GM18870 (cell line): ENCODE data around the gene CPZ.

ENCODE experiments used
- ATAC-seq: cut with Tn5 transposase; IDR thresholded peaks from one replicate; pipeline ENCODE4 v1.9.1; 2021; ENCODE audit warnings: moderate library complexity; ENCODE audit not compliant: unreplicated experiment

The CPZ gene

GRCh38 chr4:8592366-8593263 lies at the start of gene CPZ:
TSS of gene CPZ (plus strand) at chr4:8592765. CDS start at chr4:8592834, 69 bp downstream.
- ATAC-seq, result no peak

- ATAC-seq, result no peak
Measured at GRCh38 chr4:8542776-8543525, 49.6 kb upstream of the CPZ start.

GRCh38 chr4:8543623-8544022 lies 48.9 kb upstream of the CPZ start:
- ATAC-seq, result no peak

- ATAC-seq, result no peak
Measured at GRCh38 chr4:8544282-8544681, 48.3 kb upstream of the CPZ start.

GRCh38 chr4:8544741-8545438 lies 47.7 kb upstream of the CPZ start:
- no peak for ATAC-seq

- no peak for ATAC-seq
Measured at GRCh38 chr4:8545439-8545765, 47.2 kb upstream of the CPZ start.

- ATAC-seq, result no peak
Measured at GRCh38 chr4:8546766-8547107, 45.8 kb upstream of the CPZ start.

- no peak for ATAC-seq
Measured at GRCh38 chr4:8547108-8547911, 45.3 kb upstream of the CPZ start.

- ATAC-seq, result no peak
Measured at GRCh38 chr4:8547912-8548730, 44.4 kb upstream of the CPZ start.

GRCh38 chr4:8548731-8549351 lies 43.7 kb upstream of the CPZ start:
- ATAC-seq, result no peak

- ATAC-seq, result no peak
Measured at GRCh38 chr4:8549352-8549931, 43.1 kb upstream of the CPZ start.

GRCh38 chr4:8550691-8551090 lies 41.9 kb upstream of the CPZ start:
- ATAC-seq, result no peak

- ATAC-seq, result no peak
Measured at GRCh38 chr4:8552024-8552423, 40.5 kb upstream of the CPZ start.

GRCh38 chr4:8552581-8553205 lies 39.9 kb upstream of the CPZ start:
- ATAC-seq, result no peak

- no peak for ATAC-seq
Measured at GRCh38 chr4:8553216-8553615, 39.3 kb upstream of the CPZ start.

GRCh38 chr4:8553991-8554405 lies 38.6 kb upstream of the CPZ start:
- no peak for ATAC-seq

- ATAC-seq, result no peak
Measured at GRCh38 chr4:8554555-8555100, 37.9 kb upstream of the CPZ start.

GRCh38 chr4:8555716-8556115 lies 36.8 kb upstream of the CPZ start:
- ATAC-seq, result no peak
